H1 (cell line): ENCODE results near the gene MSH5. TPM values are rescaled to one million over a fixed set of nuclear protein-coding genes. Genes with fewer than 3 reads are reported as not detected.

Source experiments
- CTCF ChIA-PET: fragments of 300-600 bp; sonication (Branson Sonifier 250); formaldehyde crosslinking; loops from one replicate; lab custom pipeline; 2021; ENCODE audit not compliant: partially characterized antibody; lab: Charles Lee
- POLR2A ChIA-PET: fragments of 300-600 bp; sonication (Branson Sonifier 250); formaldehyde crosslinking; loops from one replicate; lab custom pipeline; 2021; ENCODE audit warnings: inconsistent platforms; ENCODE audit not compliant: partially characterized antibody; lab: Charles Lee
- DNase-seq, 2 experiments: peaks; one replicate each; pipeline versions ENCODE4 v3.0.0 to v3.0.0-alpha.2; 2010 to 2022; ENCODE audit warnings: low spot score in 2 of 2, low read depth in 1 of 2, mixed read lengths in 1 of 2
- FAIRE-seq: peaks from 2 replicates; lab custom pipeline; 2011; peaks lifted over from hg19 to GRCh38; lab: Jason Lieb, UNC
- H2AFZ ChIP-seq: 2 replicates; pipeline ENCODE4 v1.8.1; 2012; ENCODE audit warnings: low read length, inconsistent platforms
- H2AK5ac ChIP-seq: 2 replicates; pipeline ENCODE4 v1.6.1; 2013; ENCODE audit warnings: low read depth, low read length
- H2BK120ac ChIP-seq: replicated peaks from 2 replicates; pipeline ENCODE3; 2013; ENCODE audit warnings: low read depth, low read length, inconsistent platforms
- H2BK12ac ChIP-seq: 2 replicates; pipeline ENCODE4 v1.6.1; 2013; ENCODE audit warnings: low read depth, low read length
- H2BK15ac ChIP-seq: 2 replicates; pipeline ENCODE4 v1.6.1; 2013; ENCODE audit warnings: low read length
- H2BK20ac ChIP-seq: 2 replicates; pipeline ENCODE4 v1.6.1; 2013; ENCODE audit warnings: low read length
- H2BK5ac ChIP-seq: 2 replicates; pipeline ENCODE4 v1.6.1; 2013; ENCODE audit warnings: low read depth, low read length
- H3K14ac ChIP-seq: 2 replicates; pipeline ENCODE4 v1.6.1; 2013; ENCODE audit warnings: inconsistent platforms; ENCODE audit not compliant: insufficient read length
- H3K18ac ChIP-seq: 2 replicates; pipeline ENCODE4 v1.6.1; 2013; ENCODE audit warnings: low read length; ENCODE audit errors: extremely low read depth
- H3K23ac ChIP-seq: 2 replicates; pipeline ENCODE4 v1.6.1; 2013; ENCODE audit warnings: inconsistent platforms; ENCODE audit not compliant: insufficient read length
- H3K23me2 ChIP-seq: 2 replicates; pipeline ENCODE4 v1.6.1; 2013; ENCODE audit warnings: low read depth, low read length
- H3K27ac ChIP-seq: 2 replicates; pipeline ENCODE4 v1.6.1; 2011; ENCODE audit warnings: low read depth, low read length, inconsistent platforms
- H3K27me3 ChIP-seq, 4 experiments: replicated peaks in 1 of 4; 1 replicate in 1 of 4; 2 replicates in 3 of 4; pipeline versions ENCODE4 v1.6.1 to v1.8.1; 2011 to 2013; ENCODE audit warnings: low read length in 3 of 4, mild to moderate bottlenecking in 3 of 4, inconsistent platforms in 2 of 4, mixed read lengths in 2 of 4, moderate library complexity in 1 of 4; ENCODE audit not compliant: control insufficient read depth in 3 of 4, insufficient read depth in 3 of 4; ENCODE audit errors: extremely low read depth in 1 of 4
- H3K36me3 ChIP-seq, 4 experiments: 2 replicates each; pipeline versions ENCODE4 v1.6.1 to v1.8.1; 2011 to 2013; ENCODE audit warnings: mild to moderate bottlenecking in 4 of 4, low read length in 3 of 4, moderate library complexity in 2 of 4, control low read depth in 1 of 4, inconsistent platforms in 1 of 4; ENCODE audit not compliant: insufficient read depth in 4 of 4, control insufficient read depth in 2 of 4
- H3K4ac ChIP-seq: replicated peaks from 2 replicates; pipeline ENCODE3; 2013; ENCODE audit warnings: low read length, low read depth, mixed read lengths, inconsistent platforms; ENCODE audit not compliant: insufficient read length
- H3K4me1 ChIP-seq, 4 experiments: replicated peaks in 1 of 4; 1 replicate in 1 of 4; 2 replicates in 3 of 4; pipeline versions ENCODE4 v1.6.1 to v1.8.1; 2011 to 2013; ENCODE audit warnings: low read length in 3 of 4, inconsistent platforms in 2 of 4, mixed read lengths in 1 of 4; ENCODE audit not compliant: insufficient read depth in 4 of 4, control insufficient read depth in 3 of 4
- H3K4me2 ChIP-seq, 2 experiments: 2 replicates each; pipeline versions ENCODE4 v1.6.1 to v1.8.1; 2011 to 2013; ENCODE audit warnings: low read depth in 2 of 2, low read length in 2 of 2, control low read depth in 1 of 2, inconsistent platforms in 1 of 2, mild to moderate bottlenecking in 1 of 2; ENCODE audit not compliant: insufficient read depth in 1 of 2
- H3K4me3 ChIP-seq, 4 experiments: fragments of 200-600, 300-600 bp in 1 of 4; sonication (generic), shearing (Covaris generic), sonication (Bioruptor Twin) in 1 of 4; 2 replicates each; pipeline versions ENCODE4 v1.5.1 to v1.8.1; 2011 to 2016; ENCODE audit warnings: low read length in 4 of 4, low read depth in 3 of 4, control low read depth in 2 of 4, inconsistent platforms in 2 of 4, mild to moderate bottlenecking in 2 of 4, mixed read lengths in 1 of 4, moderate library complexity in 1 of 4; ENCODE audit not compliant: insufficient read depth in 2 of 4; ENCODE audit errors: extremely low read depth in 1 of 4
- H3K56ac ChIP-seq: replicated peaks from 2 replicates; pipeline ENCODE3; 2013; ENCODE audit warnings: low read depth, mild to moderate bottlenecking, mixed read lengths, low read length, inconsistent platforms; ENCODE audit not compliant: insufficient read length
- H3K79me1 ChIP-seq: 2 replicates; pipeline ENCODE4 v1.6.1; 2013; ENCODE audit warnings: low read depth, low read length, control low read depth
- H3K79me2 ChIP-seq, 2 experiments: 2 replicates each; pipeline versions ENCODE4 v1.6.1 to v1.8.1; 2012 to 2013; ENCODE audit warnings: low read length in 2 of 2, mild to moderate bottlenecking in 2 of 2, inconsistent platforms in 1 of 2; ENCODE audit not compliant: insufficient read depth in 2 of 2, control insufficient read depth in 1 of 2
- H3K9ac ChIP-seq, 4 experiments: replicated peaks in 1 of 4; 1 replicate in 1 of 4; 2 replicates in 3 of 4; pipeline versions ENCODE4 v1.6.1 to v1.8.1; 2011 to 2013; ENCODE audit warnings: low read depth in 3 of 4, low read length in 3 of 4, control low read depth in 2 of 4, mild to moderate bottlenecking in 2 of 4, moderate library complexity in 2 of 4, inconsistent platforms in 1 of 4; ENCODE audit errors: extremely low read depth in 1 of 4
- H3K9me3 ChIP-seq, 2 experiments: 2 replicates each; pipeline versions ENCODE4 v1.6.1 to v1.8.1; 2012 to 2013; ENCODE audit warnings: mild to moderate bottlenecking in 2 of 2, moderate library complexity in 2 of 2, control low read depth in 1 of 2, inconsistent platforms in 1 of 2, low read depth in 1 of 2, low read length in 1 of 2, mixed read lengths in 1 of 2; ENCODE audit not compliant: insufficient read depth in 2 of 2
- H4K20me1 ChIP-seq, 2 experiments: replicated peaks in 1 of 2; 2 replicates each; pipeline versions ENCODE3 to v1.8.1; 2011 to 2013; ENCODE audit warnings: inconsistent platforms in 2 of 2, low read length in 2 of 2, mild to moderate bottlenecking in 1 of 2; ENCODE audit not compliant: insufficient read depth in 2 of 2, control insufficient read depth in 1 of 2
- H4K5ac ChIP-seq: 2 replicates; pipeline ENCODE4 v1.6.1; 2013; ENCODE audit warnings: low read length, low read depth, mixed read lengths, inconsistent platforms; ENCODE audit not compliant: insufficient read length
- H4K8ac ChIP-seq: 2 replicates; pipeline ENCODE4 v1.8.0; 2013; ENCODE audit warnings: mild to moderate bottlenecking, moderate library complexity, low read length, inconsistent platforms; ENCODE audit not compliant: insufficient read depth; ENCODE audit errors: extremely low read depth
- H4K91ac ChIP-seq: replicated peaks from 2 replicates; pipeline ENCODE3; 2013; ENCODE audit warnings: low read length, mixed read lengths, inconsistent platforms; ENCODE audit not compliant: insufficient read length
- BACH1 ChIP-seq: IDR thresholded peaks from 2 replicates; pipeline ENCODE4 v1.6.1; 2012; ENCODE audit warnings: low read length, improper control_type of control experiment
- CTBP2 ChIP-seq: IDR thresholded peaks from 2 replicates; pipeline ENCODE4 v1.7.0; 2011; ENCODE audit warnings: borderline replicate concordance, mild to moderate bottlenecking, moderate library complexity, mixed read lengths, low read length; ENCODE audit not compliant: insufficient read depth, insufficient read length
- E2F6 ChIP-seq: IDR thresholded peaks from 2 replicates; pipeline ENCODE4 v1.6.1; 2012; ENCODE audit warnings: inconsistent platforms
- FOSL1 ChIP-seq: IDR thresholded peaks from 2 replicates; pipeline ENCODE4 v1.6.1; 2011; ENCODE audit warnings: mild to moderate bottlenecking, low read depth, low read length, moderate library complexity; ENCODE audit not compliant: insufficient read depth
- GTF2F1 ChIP-seq: IDR thresholded peaks from 2 replicates; pipeline ENCODE4 v1.6.1; 2012; ENCODE audit warnings: low read depth, low read length, improper control_type of control experiment, borderline replicate concordance
- HDAC6 ChIP-seq: IDR thresholded peaks from one replicate; pipeline ENCODE4 v1.7.1; 2012; ENCODE audit warnings: low read depth, mild to moderate bottlenecking, inconsistent platforms, low read length, moderate library complexity
- JUND ChIP-seq: IDR thresholded peaks from 2 replicates; pipeline ENCODE4 v1.6.1; 2011; ENCODE audit warnings: mild to moderate bottlenecking, improper control_type of control experiment, low read length
- RAD21 ChIP-seq, 2 experiments: IDR thresholded peaks in 1 of 2; conservative IDR thresholded peaks in 1 of 2; 2 replicates each; pipeline ENCODE4 v1.6.1; 2011; ENCODE audit warnings: low read depth in 2 of 2, low read length in 2 of 2, improper control_type of control experiment in 1 of 2, inconsistent platforms in 1 of 2, mild to moderate bottlenecking in 1 of 2, moderate library complexity in 1 of 2
- SIN3A ChIP-seq, 2 experiments: IDR thresholded peaks in 1 of 2; conservative IDR thresholded peaks in 1 of 2; 2 replicates each; pipeline ENCODE4 v1.6.1; 2011 to 2012; ENCODE audit warnings: low read length in 2 of 2, improper control_type of control experiment in 1 of 2, low read depth in 1 of 2, mild to moderate bottlenecking in 1 of 2
- SUZ12 ChIP-seq: fragments of 200-600 bp; sonication (generic); IDR thresholded peaks from 2 replicates; pipeline ENCODE4 v1.6.1; 2012; ENCODE audit warnings: mild to moderate bottlenecking, inconsistent platforms, low read length, moderate library complexity, mixed read lengths
- TCF12 ChIP-seq: IDR thresholded peaks from 2 replicates; pipeline ENCODE4 v1.6.1; 2011; ENCODE audit warnings: low read depth, mild to moderate bottlenecking, low read length
- ZNF274 ChIP-seq: IDR thresholded peaks from 2 replicates; pipeline ENCODE4 v1.7.0; 2012; ENCODE audit warnings: low read length, borderline replicate concordance; ENCODE audit errors: extremely low read depth
- whole genome bisulfite sequencing, 2 experiments: shearing (Covaris generic) in 1 of 2; methylation state at CpG; one replicate each; pipeline versions ENCODE4 v1.1.6 to v1.1.7; 2013 to 2015; ENCODE audit warnings: low lambda C conversion rate in 2 of 2, mixed read lengths in 2 of 2, inconsistent platforms in 1 of 2, low coverage in 1 of 2, missing lambda C conversion rate in 1 of 2; ENCODE audit not compliant: insufficient replicate concordance in 2 of 2, insufficient coverage in 1 of 2, insufficient read length in 1 of 2; ENCODE audit errors: extremely low coverage in 1 of 2, missing lambda C conversion rate in 1 of 2; 5-methylcytosine and 5-hydroxymethylcytosine counted together
- polyA plus RNA-seq, 7 experiments: library from polyadenylated mRNA; depleted of rRNA in 3 of 7; stranded (reverse) in 5 of 7; unstranded in 2 of 7; fragments of >200 nt in 5 of 7; fragments of 200-250 nt in 2 of 7; gene quantifications; 1 replicate in 5 of 7; 2 replicates in 1 of 7; 4 replicates in 1 of 7; pipeline versions ENCODE4 v1.2.1 to v1.2.3, GENCODE V29; 2011 to 2013; ENCODE audit warnings: missing spikeins in 2 of 7, mixed read lengths in 2 of 7
- total RNA-seq: library from RNA; stranded (reverse); fragmentation: NEBNext Ultra II Directional; extraction: Animal tissue kit (Norgen Biotek cat#: 25700); gene quantifications from 2 replicates; pipeline ENCODE4 v1.2.1, GENCODE V29; 2021

Gene MSH5
- total and polyA plus RNA-seq, 2 of the 8 experiments (the other 6 are each of a cell fraction or from before 2014, with no cell fraction given), result 25.3 to 26.5 TPM

GRCh38 chr6:31691564-31692108 lies 48.2 kb upstream of the MSH5 start:
- CTCF ChIA-PET, result interaction anchor here (0.6 to 5.8 kb wide), 13 partner anchors 10 to 99 kb away, joined by 3 to 26 read pairs (median 5); partner anchors contain the start of genes BAG6, CSNK2B, DDAH2 and GPANK1
- no peak overlapping the region for H4K5ac ChIP-seq
- no peaks in the 10 kb centered on the region for H4K20me1 ChIP-seq
- no peak overlapping the region for H3K9ac ChIP-seq
- no peak overlapping the region for H2BK20ac ChIP-seq
- no peak overlapping the region for H3K14ac ChIP-seq
- H3K4me3 ChIP-seq, result no peak overlapping the region
- DNase-seq (no peak), FAIRE-seq (no peak)
- H3K4me2 ChIP-seq, result no peak overlapping the region
- H3K9me3 ChIP-seq, result no peaks in the 10 kb centered on the region
- H3K27me3 ChIP-seq, result no peaks in the 10 kb centered on the region
- WGBS, 2 experiments, result 96% methylated on average over 12 of the region's 12 CpGs; no CpG with 5 or more reads in 1 of the 2 experiments
- H2BK15ac ChIP-seq, result no peak overlapping the region
- no peak overlapping the region for H2BK12ac ChIP-seq
- H3K79me2 ChIP-seq, result no peaks in the 10 kb centered on the region
- no peak overlapping the region for H2BK5ac ChIP-seq
- no peak overlapping the region for H3K4ac ChIP-seq
- H4K91ac ChIP-seq, result no peak overlapping the region
- H3K27ac ChIP-seq, result no peak overlapping the region
- no peak overlapping the region for H4K8ac ChIP-seq
- POLR2A ChIA-PET, result interaction anchor here (0.7 to 6.6 kb wide), 10 partner anchors 8 to 205 kb away, joined by 3 to 33 read pairs (median 4); partner anchors contain the start of genes BAG6, EHMT2, LSM2 and LY6G6D
- no peak overlapping the region for H2AK5ac ChIP-seq
- no peak overlapping the region for H2AFZ ChIP-seq
- peaks cover 0 to 1% (median 0%) of the 10 kb centered on the region in 4 experiments; a peak in 2 of 7 replicates for H3K4me1 ChIP-seq
- no peaks in the 10 kb centered on the region for H3K23me2 ChIP-seq
- H2BK120ac ChIP-seq, result no peak overlapping the region
- peaks cover 9 to 28% (median 18%) of the 10 kb centered on the region in 4 experiments; a peak in 5 of 8 replicates for H3K36me3 ChIP-seq
- H3K79me1 ChIP-seq, result no peaks in the 10 kb centered on the region
- H3K23ac ChIP-seq, result no peak overlapping the region
- no peak overlapping the region for H3K56ac ChIP-seq
- H3K18ac ChIP-seq, result no peak overlapping the region
- TF ChIP-seq RAD21 (IDR thresholded peaks at IDR 0.05 in 1 of 2, conservative IDR thresholded peaks at IDR 0.05 in 1 of 2; ENCODE audit: low read depth in 2 of 2, low read length in 2 of 2) (no peak), JUND (no peak), SUZ12 (no peak), CTBP2 (no peak), GTF2F1 (no peak), SIN3A (conservative IDR thresholded peaks at IDR 0.05 in 1 of 2, IDR thresholded peaks at IDR 0.05 in 1 of 2; ENCODE audit: low read depth in 1 of 2, low read length in 2 of 2) (no peak), HDAC6 (no peak), BACH1 (no peak), ZNF274 (no peak), FOSL1 (no peak), TCF12 (no peak), E2F6 (no peak)
